T follicular helper cell (primary cell): ENCODE measurements around the gene THRB.
"Not testable (repeated sequence)": the region's sequence is repeated elsewhere in the genome, so short reads cannot be mapped to it uniquely, and the experiment has no call there.

Experiments used
- DNase-seq: peaks from one replicate; pipeline ENCODE4 v3.0.0-alpha.2; 2020; ENCODE audit warnings: low read depth

THRB gene

GRCh38 chr3:24447836-24448235 is 46.8 kb downstream of the THRB start:
- DNase-seq, result no peak

- no peak for DNase-seq
Measured at GRCh38 chr3:24446032-24446431, 48.6 kb downstream of the THRB start.

- no peak for DNase-seq
Measured at GRCh38 chr3:24443476-24443875, 51.2 kb downstream of the THRB start.

GRCh38 chr3:24440760-24441464 is 53.7 kb downstream of the THRB start:
- DNase-seq, result no peak

- DNase-seq, result no peak
Measured at GRCh38 chr3:24439021-24439420, 55.6 kb downstream of the THRB start.

- no peak for DNase-seq
Measured at GRCh38 chr3:24437326-24437725, 57.3 kb downstream of the THRB start.

GRCh38 chr3:24435584-24435983 is 59.1 kb downstream of the THRB start:
- no peak for DNase-seq

- no peak for DNase-seq
Measured at GRCh38 chr3:24434651-24435050, 60.0 kb downstream of the THRB start.

GRCh38 chr3:24433838-24434591 is 60.6 kb downstream of the THRB start:
- DNase-seq, result no peak

- no peak for DNase-seq
Measured at GRCh38 chr3:24432989-24433388, 61.7 kb downstream of the THRB start.

- no peak for DNase-seq
Measured at GRCh38 chr3:24428481-24428880, 66.2 kb downstream of the THRB start.

- DNase-seq, result no peak
Measured at GRCh38 chr3:24426896-24427295, 67.8 kb downstream of the THRB start.

- not testable (repeated sequence) for DNase-seq
Measured at GRCh38 chr3:24420829-24421228, 73.8 kb downstream of the THRB start.

- no peak for DNase-seq
Measured at GRCh38 chr3:24420224-24420623, 74.4 kb downstream of the THRB start.

- DNase-seq, result no peak
Measured at GRCh38 chr3:24419067-24419791, 75.4 kb downstream of the THRB start.

- DNase-seq, result no peak
Measured at GRCh38 chr3:24417730-24418129, 76.9 kb downstream of the THRB start.

- DNase-seq, result no peak
Measured at GRCh38 chr3:24416224-24416623, 78.4 kb downstream of the THRB start.

GRCh38 chr3:24415824-24416223 is 78.8 kb downstream of the THRB start:
- no peak for DNase-seq

GRCh38 chr3:24413662-24414061 is 81.0 kb downstream of the THRB start:
- not testable (repeated sequence) for DNase-seq

GRCh38 chr3:24410860-24411259 is 83.8 kb downstream of the THRB start:
- DNase-seq, result no peak

GRCh38 chr3:24407980-24408680 is 86.5 kb downstream of the THRB start:
- no peak for DNase-seq

- DNase-seq, result no peak
Measured at GRCh38 chr3:24406900-24407299, 87.8 kb downstream of the THRB start.
